A549 (cell line): Measurements from ENCODE around the gene RPL27. TPM values are rescaled to one million over a fixed set of nuclear protein-coding genes. Genes with fewer than 3 reads are reported as not detected.
"Not testable (repeated sequence)": the region's sequence is repeated elsewhere in the genome, so short reads cannot be mapped to it uniquely, and the experiment has no call there.

Source experiments
- ATAC-seq, 2 experiments: fragments of 200-7000 bp in 1 of 2; fragments of >200 bp in 1 of 2; cut with Nextera tagmentation in 1 of 2; cut with Tn5 transposase in 1 of 2; 3 replicates each; pipeline versions ENCODE4 v1.8.0 to v1.9.1; 2018 to 2020; ENCODE audit warnings: mild to moderate bottlenecking in 1 of 2, moderate library complexity in 1 of 2
- CTCF ChIA-PET: fragments of 300-600 bp; sonication (Branson Sonifier 250); formaldehyde crosslinking; extraction: SDS; loops from one replicate; lab custom pipeline; 2021; ENCODE audit warnings: antibody characterized with exemption, inconsistent platforms; lab: Yijun Ruan, JAX
- POLR2A ChIA-PET: fragments of 350-600 bp; formaldehyde crosslinking; extraction: SDS; loops from one replicate; lab custom pipeline; 2021; ENCODE audit warnings: antibody characterized with exemption, inconsistent platforms; lab: Yijun Ruan, JAX
- DNase-seq, 2 experiments: peaks; one replicate each; pipeline versions ENCODE4 v3.0.0 to v3.0.0-alpha.2; 2011 to 2016; ENCODE audit warnings: low read depth in 1 of 2, low spot score in 1 of 2
- FAIRE-seq: peaks from 2 replicates; lab custom pipeline; 2011; peaks lifted over from hg19 to GRCh38; lab: Jason Lieb, UNC
- H3K27ac ChIP-seq, 2 experiments: fragments of >200 bp; sonication (Bioruptor Twin); formaldehyde crosslinking; 3 replicates each; pipeline ENCODE4 v1.5.1; 2016 to 2017
- H3K4me1 ChIP-seq: fragments of >200 bp; sonication (Bioruptor Twin); formaldehyde crosslinking; 3 replicates; pipeline ENCODE4 v1.6.1; 2016
- H3K4me2 ChIP-seq: fragments of >200 bp; sonication (Bioruptor Twin); formaldehyde crosslinking; 3 replicates; pipeline ENCODE4 v1.6.1; 2016
- H3K4me3 ChIP-seq: fragments of >200 bp; sonication (Bioruptor Twin); formaldehyde crosslinking; 3 replicates; pipeline ENCODE4 v1.5.1; 2016
- H3K9me3 ChIP-seq: fragments of >200 bp; sonication (Bioruptor Twin); formaldehyde crosslinking; 3 replicates; pipeline ENCODE4 v1.6.1; 2016
- BHLHE40 ChIP-seq: IDR thresholded peaks from 2 replicates; pipeline ENCODE4 v1.6.1; 2012; ENCODE audit warnings: low read depth, low read length, inconsistent platforms
- CBX2 ChIP-seq: fragments of 200-600 bp; sonication (generic); IDR thresholded peaks from 2 replicates; pipeline ENCODE4 v1.6.1; 2016; ENCODE audit warnings: low read depth, mild to moderate bottlenecking, borderline replicate concordance
- CEBPB ChIP-seq, 2 experiments: fragments of >200 bp in 1 of 2; sonication (Bioruptor Twin) in 1 of 2; formaldehyde crosslinking in 1 of 2; IDR thresholded peaks; 2 replicates each; pipeline ENCODE4 v1.6.1; 2012 to 2016
- CHD2 ChIP-seq: fragments of 150-350 bp; IDR thresholded peaks from 2 replicates; pipeline ENCODE4 v1.6.1; 2014; ENCODE audit warnings: low read length; ENCODE audit not compliant: partially characterized antibody
- CHD4 ChIP-seq: fragments of 200-600 bp; sonication (generic); IDR thresholded peaks from 2 replicates; pipeline ENCODE4 v1.6.1; 2016; ENCODE audit warnings: antibody characterized with exemption, mild to moderate bottlenecking, borderline replicate concordance
- EHF ChIP-seq: fragments of 250-450 bp; sonication (Bioruptor Pico); IDR thresholded peaks from 2 replicates; pipeline ENCODE4 v1.5.0; 2020; ENCODE audit warnings: mild to moderate bottlenecking
- ESRRA ChIP-seq: fragments of 150-350 bp; IDR thresholded peaks from 2 replicates; pipeline ENCODE4 v1.6.1; 2014; ENCODE audit warnings: mild to moderate bottlenecking, low read length, borderline replicate concordance
- FOSB ChIP-seq: fragments of 250-450 bp; sonication (Bioruptor Pico); IDR thresholded peaks from 2 replicates; pipeline ENCODE4 v1.5.0; 2020; ENCODE audit warnings: mild to moderate bottlenecking, moderate library complexity
- FOSL2 ChIP-seq, 2 experiments: fragments of 450-650 bp in 1 of 2; fragments of >200 bp in 1 of 2; sonication (Bioruptor Twin) in 1 of 2; formaldehyde crosslinking; IDR thresholded peaks; 2 replicates each; pipeline versions ENCODE4 v1.5.0 to v1.6.1; 2016 to 2020; ENCODE audit warnings: mild to moderate bottlenecking in 1 of 2, moderate library complexity in 1 of 2
- HDAC2 ChIP-seq: fragments of 200-600 bp; sonication (generic); IDR thresholded peaks from 2 replicates; pipeline ENCODE4 v1.6.1; 2016
- HOXA7 ChIP-seq: fragments of 250-450 bp; sonication (Bioruptor Pico); IDR thresholded peaks from 2 replicates; pipeline ENCODE4 v1.5.0; 2020; ENCODE audit warnings: mild to moderate bottlenecking, moderate library complexity
- HOXB13 ChIP-seq: fragments of 250-450 bp; sonication (Bioruptor Pico); IDR thresholded peaks from 2 replicates; pipeline ENCODE4 v1.5.0; 2020; ENCODE audit warnings: low read depth, mild to moderate bottlenecking, moderate library complexity
- JUNB ChIP-seq: fragments of >200 bp; sonication (Bioruptor Twin); formaldehyde crosslinking; IDR thresholded peaks from 2 replicates; pipeline ENCODE4 v1.6.1; 2016
- MAFK ChIP-seq: fragments of 450-650 bp; IDR thresholded peaks from 2 replicates; pipeline ENCODE4 v1.6.1; 2014; ENCODE audit not compliant: partially characterized antibody
- MAZ ChIP-seq: fragments of 150-350 bp; IDR thresholded peaks from 2 replicates; pipeline ENCODE4 v1.6.1; 2014; ENCODE audit warnings: antibody characterized with exemption, low read depth, low read length, borderline replicate concordance
- NPAS2 ChIP-seq: fragments of 250-450 bp; sonication (Bioruptor Pico); IDR thresholded peaks from 2 replicates; pipeline ENCODE4 v1.8.0; 2022; ENCODE audit warnings: mild to moderate bottlenecking, moderate library complexity, borderline replicate concordance
- PHF8 ChIP-seq: fragments of 200-600 bp; sonication (generic); IDR thresholded peaks from 2 replicates; pipeline ENCODE4 v1.6.1; 2016; ENCODE audit warnings: low read depth, mild to moderate bottlenecking, antibody characterized with exemption, moderate library complexity, borderline replicate concordance
- RAD21 ChIP-seq, 2 experiments: fragments of >200 bp in 1 of 2; sonication (Bioruptor Twin) in 1 of 2; formaldehyde crosslinking in 1 of 2; IDR thresholded peaks in 1 of 2; conservative IDR thresholded peaks in 1 of 2; 2 replicates in 1 of 2; 3 replicates in 1 of 2; pipeline ENCODE4 v1.6.1; 2012 to 2018; ENCODE audit warnings: inconsistent platforms in 1 of 2
- SMC3 ChIP-seq: fragments of >200 bp; sonication (Bioruptor Twin); formaldehyde crosslinking; IDR thresholded peaks from 3 replicates; pipeline ENCODE4 v1.6.1; 2018; ENCODE audit warnings: inconsistent platforms
- TFCP2L1 ChIP-seq: fragments of 250-450 bp; sonication (Bioruptor Pico); IDR thresholded peaks from 2 replicates; pipeline ENCODE4 v1.5.0; 2021; ENCODE audit warnings: mild to moderate bottlenecking
- TP53 ChIP-seq: fragments of 250-450 bp; sonication (Bioruptor Pico); IDR thresholded peaks from 2 replicates; pipeline ENCODE4 v1.5.0; 2021; ENCODE audit warnings: mild to moderate bottlenecking, moderate library complexity
- ZC3H11A ChIP-seq: fragments of 450-650 bp; IDR thresholded peaks from 2 replicates; pipeline ENCODE4 v1.6.1; 2014; ENCODE audit warnings: antibody characterized with exemption, mild to moderate bottlenecking
- ZNF302 ChIP-seq: fragments of 250-450 bp; sonication (Bioruptor Pico); IDR thresholded peaks from 2 replicates; pipeline ENCODE4 v1.9.0; 2021; ENCODE audit warnings: inconsistent platforms, mild to moderate bottlenecking, moderate library complexity
- ZSCAN20 ChIP-seq: fragments of 250-450 bp; sonication (Bioruptor Pico); IDR thresholded peaks from 2 replicates; pipeline ENCODE4 v1.8.0; 2022; ENCODE audit warnings: mild to moderate bottlenecking, moderate library complexity
- WGBS: methylation state at CpG from one replicate; pipeline ENCODE4 v1.1.6; 2017; ENCODE audit errors: missing lambda C conversion rate; 5-methylcytosine and 5-hydroxymethylcytosine counted together
- polyA plus RNA-seq, 4 experiments: library from polyadenylated mRNA; depleted of rRNA in 3 of 4; stranded (reverse); fragments of >200 nt; fragmentation: RNase III in 1 of 4; extraction: RNeasy Plus Mini Kit Qiagen cat#74134 plus additional on column Dnase treatment in 1 of 4; gene quantifications; 2 replicates in 3 of 4; 3 replicates in 1 of 4; pipeline ENCODE4 v1.2.3, GENCODE V29; 2011 to 2017
- TF ChIP-seq, protein P1 (sequence below): fragments of >200 bp; sonication (Bioruptor Twin); formaldehyde crosslinking; IDR thresholded peaks from 2 replicates; pipeline ENCODE4 v1.6.1; 2016
- TF ChIP-seq, protein P2 (sequence below): fragments of >200 bp; sonication (Bioruptor Twin); formaldehyde crosslinking; IDR thresholded peaks from 3 replicates; pipeline ENCODE4 v1.6.1; 2016
- TF ChIP-seq, protein P3 (sequence below): IDR thresholded peaks from 2 replicates; pipeline ENCODE4 v1.6.1; 2012
- TF ChIP-seq, protein P4 (sequence below): fragments of 450-650 bp; IDR thresholded peaks from 2 replicates; pipeline ENCODE4 v1.6.1; 2014; ENCODE audit warnings: antibody characterized with exemption
- TF ChIP-seq, protein P5 (sequence below): IDR thresholded peaks from 2 replicates; pipeline ENCODE4 v1.6.1; 2012

The RPL27 gene
- polyA plus RNA-seq, 2 of the 4 experiments (the other 2 are of a cell fraction) = 2,894 to 5,746 TPM

DNA sequence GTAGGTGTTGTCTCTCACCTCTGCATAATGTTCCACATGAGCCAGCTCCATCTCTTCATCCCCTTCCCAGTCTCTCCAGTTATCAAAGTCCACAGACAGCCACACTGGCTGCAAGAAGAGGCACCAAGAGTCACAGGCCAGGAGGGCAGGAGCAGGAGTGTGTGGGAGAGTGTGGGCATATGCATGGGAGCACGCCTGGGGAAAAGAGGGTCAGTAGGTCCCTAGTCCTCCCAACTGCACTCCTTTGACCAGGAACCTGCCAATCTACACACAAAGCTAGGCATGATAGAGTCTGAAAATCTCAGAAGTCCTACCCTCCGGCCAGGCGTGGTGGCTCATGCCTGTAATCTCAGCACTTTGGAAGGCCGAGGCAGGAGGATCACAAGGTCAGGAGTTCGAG, 26.6 kb upstream of the RPL27 start:
- no peak overlapping the region for H3K4me3 ChIP-seq
- H3K9me3 ChIP-seq = no peaks in the 10 kb centered on the region
- no peak for FAIRE-seq
- no peaks in the 10 kb centered on the region; the same call in 2 of the 3 replicates for H3K4me1 ChIP-seq
- ATAC-seq = peak; percentile 21 to 52; a peak in 3 of 6 replicates
- ChIA-PET POLR2A (no interaction called here), CTCF (interaction anchor here (1.1 to 4.5 kb wide), 4 partner anchors 12 to 129 kb away, joined by 3 to 28 read pairs (median 4); partner anchors contain the start of gene RPL27)
- no peak overlapping the region for H3K27ac ChIP-seq
- no peak overlapping the region for H3K4me2 ChIP-seq
- 67% methylated on average over 5 of the region's 5 CpGs for WGBS
- no peak for DNase-seq
- TF ChIP-seq CBX2 (no peak), MAZ (no peak), EHF (no peak), FOSB (CRISPR knock-in tag) (no peak), BHLHE40 (no peak), SMC3 (no peak), HOXA7 (CRISPR knock-in tag) (no peak), MAFK (no peak), FOSL2 (IDR thresholded peaks at IDR 0.05) (no peak), FOSL2 (CRISPR knock-in tag; IDR thresholded peaks at IDR 0.05) (no peak), RAD21 (conservative IDR thresholded peaks at IDR 0.05 in 1 of 2, IDR thresholded peaks at IDR 0.05 in 1 of 2) (no peak), CHD4 (no peak), CEBPB (IDR thresholded peaks at IDR 0.05) (no peak), ESRRA (no peak), ZC3H11A (no peak), TFCP2L1 (CRISPR knock-in tag) (no peak)
- TF ChIP-seq, protein P1, sequence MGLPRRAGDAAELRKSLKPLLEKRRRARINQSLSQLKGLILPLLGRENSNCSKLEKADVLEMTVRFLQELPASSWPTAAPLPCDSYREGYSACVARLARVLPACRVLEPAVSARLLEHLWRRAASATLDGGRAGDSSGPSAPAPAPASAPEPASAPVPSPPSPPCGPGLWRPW = no peak
- TF ChIP-seq, protein P2, sequence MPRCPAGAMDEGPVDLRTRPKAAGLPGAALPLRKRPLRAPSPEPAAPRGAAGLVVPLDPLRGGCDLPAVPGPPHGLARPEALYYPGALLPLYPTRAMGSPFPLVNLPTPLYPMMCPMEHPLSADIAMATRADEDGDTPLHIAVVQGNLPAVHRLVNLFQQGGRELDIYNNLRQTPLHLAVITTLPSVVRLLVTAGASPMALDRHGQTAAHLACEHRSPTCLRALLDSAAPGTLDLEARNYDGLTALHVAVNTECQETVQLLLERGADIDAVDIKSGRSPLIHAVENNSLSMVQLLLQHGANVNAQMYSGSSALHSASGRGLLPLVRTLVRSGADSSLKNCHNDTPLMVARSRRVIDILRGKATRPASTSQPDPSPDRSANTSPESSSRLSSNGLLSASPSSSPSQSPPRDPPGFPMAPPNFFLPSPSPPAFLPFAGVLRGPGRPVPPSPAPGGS = no peak
- TF ChIP-seq, protein P3, sequence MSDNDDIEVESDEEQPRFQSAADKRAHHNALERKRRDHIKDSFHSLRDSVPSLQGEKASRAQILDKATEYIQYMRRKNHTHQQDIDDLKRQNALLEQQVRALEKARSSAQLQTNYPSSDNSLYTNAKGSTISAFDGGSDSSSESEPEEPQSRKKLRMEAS = no peak
- TF ChIP-seq, protein P4, sequence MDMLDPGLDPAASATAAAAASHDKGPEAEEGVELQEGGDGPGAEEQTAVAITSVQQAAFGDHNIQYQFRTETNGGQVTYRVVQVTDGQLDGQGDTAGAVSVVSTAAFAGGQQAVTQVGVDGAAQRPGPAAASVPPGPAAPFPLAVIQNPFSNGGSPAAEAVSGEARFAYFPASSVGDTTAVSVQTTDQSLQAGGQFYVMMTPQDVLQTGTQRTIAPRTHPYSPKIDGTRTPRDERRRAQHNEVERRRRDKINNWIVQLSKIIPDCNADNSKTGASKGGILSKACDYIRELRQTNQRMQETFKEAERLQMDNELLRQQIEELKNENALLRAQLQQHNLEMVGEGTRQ = no peak
- TF ChIP-seq, protein P5, sequence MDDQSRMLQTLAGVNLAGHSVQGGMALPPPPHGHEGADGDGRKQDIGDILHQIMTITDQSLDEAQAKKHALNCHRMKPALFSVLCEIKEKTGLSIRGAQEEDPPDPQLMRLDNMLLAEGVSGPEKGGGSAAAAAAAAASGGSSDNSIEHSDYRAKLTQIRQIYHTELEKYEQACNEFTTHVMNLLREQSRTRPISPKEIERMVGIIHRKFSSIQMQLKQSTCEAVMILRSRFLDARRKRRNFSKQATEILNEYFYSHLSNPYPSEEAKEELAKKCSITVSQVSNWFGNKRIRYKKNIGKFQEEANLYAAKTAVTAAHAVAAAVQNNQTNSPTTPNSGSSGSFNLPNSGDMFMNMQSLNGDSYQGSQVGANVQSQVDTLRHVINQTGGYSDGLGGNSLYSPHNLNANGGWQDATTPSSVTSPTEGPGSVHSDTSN = no peak

DNA sequence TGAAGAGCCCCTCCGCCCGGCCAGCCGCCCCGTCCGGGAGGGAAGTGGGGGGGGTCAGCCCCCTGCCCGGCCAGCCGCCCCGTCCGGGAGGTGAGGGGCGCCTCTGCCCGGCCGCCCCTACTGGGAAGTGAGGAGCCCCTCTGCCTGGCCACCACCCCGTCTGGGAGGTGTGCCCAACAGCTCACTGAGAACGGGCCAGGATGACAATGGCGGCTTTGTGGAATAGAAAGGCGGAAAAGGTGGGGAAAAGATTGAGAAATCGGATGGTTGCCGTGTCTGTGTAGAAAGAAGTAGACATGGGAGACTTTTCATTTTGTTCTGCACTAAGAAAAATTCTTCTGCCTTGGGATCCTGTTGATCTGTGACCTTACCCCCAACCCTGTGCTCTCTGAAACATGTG, 24.9 kb upstream of the RPL27 start:
- FAIRE-seq, H3K4me2 ChIP-seq, H3K27ac ChIP-seq, H3K4me3 ChIP-seq, H3K4me1 ChIP-seq, DNase-seq, ATAC-seq, CTCF ChIA-PET, H3K9me3 ChIP-seq: not testable (repeated sequence)
- POLR2A ChIA-PET = interaction anchor here (2.4 kb wide), 1 partner anchor 25 kb away, joined by 9 read pairs; the partner anchor contains the start of gene RPL27
- 68% methylated on average over 6 of the region's 18 CpGs for WGBS

DNA sequence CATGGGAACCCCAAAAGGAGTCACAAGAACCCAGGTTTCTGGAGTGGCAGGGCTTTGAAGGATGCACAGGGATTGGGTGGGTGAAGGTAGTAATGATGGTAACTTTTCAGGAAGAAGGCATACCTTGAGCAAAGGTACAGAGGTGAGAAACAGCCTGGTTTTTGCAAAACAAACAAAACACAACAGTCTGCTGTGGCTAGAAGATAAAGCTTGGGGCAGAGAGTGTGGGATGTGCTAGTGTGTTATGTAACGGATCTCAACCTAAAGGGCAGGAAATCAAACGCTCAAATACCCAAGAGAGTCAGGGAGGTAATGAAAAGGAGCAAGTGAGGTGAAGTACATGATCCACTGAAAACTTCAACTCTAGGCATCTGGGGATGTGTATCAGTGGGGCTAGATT, 23.0 kb upstream of the RPL27 start:
- Histone ChIP-seq H3K4me1 (peaks cover 7% of the 10 kb centered on the region; the same call in 2 of the 3 replicates), H3K9me3 (no peaks in the 10 kb centered on the region), H3K27ac (no peak overlapping the region), H3K4me3 (no peak overlapping the region)
- ChIA-PET CTCF (interaction anchor here (1.0 to 1.4 kb wide), 4 partner anchors 12 to 38 kb away, joined by 3 to 5 read pairs (median 3); partner anchors contain the start of genes AARSD1 and RPL27), POLR2A (interaction anchor here (2.4 kb wide), 1 partner anchor 23 kb away, joined by 9 read pairs; the partner anchor contains the start of gene RPL27)
- TF ChIP-seq HOXA7 (CRISPR knock-in tag) (no peak), HDAC2 (no peak), JUNB (no peak), NPAS2 (CRISPR knock-in tag) (no peak), PHF8 (no peak), CBX2 (no peak), FOSL2 (IDR thresholded peaks at IDR 0.05) (no peak), FOSL2 (CRISPR knock-in tag; IDR thresholded peaks at IDR 0.05) (no peak), ESRRA (no peak), ZSCAN20 (no peak), CEBPB (IDR thresholded peaks at IDR 0.05) (no peak), HOXB13 (CRISPR knock-in tag) (no peak), TP53 (no peak), ZNF302 (CRISPR knock-in tag) (no peak), CHD2 (no peak)
- TF ChIP-seq, all 56 proteins: peak for 0
- WGBS = 53% methylated on average over 2 of the region's 2 CpGs
- DNase-seq = no peak
- FAIRE-seq = no peak
- no peak for ATAC-seq
- H3K4me2 ChIP-seq = no peak overlapping the region

DNA sequence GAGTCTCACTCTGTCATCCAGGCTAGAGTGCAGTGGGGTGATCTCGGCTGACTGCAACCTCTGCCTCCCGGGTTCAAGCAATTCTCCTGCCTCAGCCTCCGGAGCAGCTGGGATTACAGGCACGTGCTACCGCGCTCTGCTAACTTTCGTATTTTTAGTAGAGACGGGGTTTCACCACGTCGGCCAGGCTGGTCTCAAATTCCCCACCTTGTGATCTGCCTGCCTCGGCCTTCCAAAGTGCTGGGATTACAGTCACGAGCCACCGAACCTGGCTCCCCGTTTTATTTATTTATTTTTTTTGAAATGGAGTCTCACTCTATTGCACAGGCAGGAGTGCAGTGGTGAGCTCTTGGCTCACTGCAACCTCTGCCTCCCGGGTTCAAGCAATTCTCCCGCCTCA, 22.5 kb upstream of the RPL27 start:
- ChIA-PET POLR2A (interaction anchor here (2.4 kb wide), 1 partner anchor 22 kb away, joined by 9 read pairs; the partner anchor contains the start of gene RPL27), CTCF (interaction anchor here (0.8 to 1.4 kb wide), 3 partner anchors 22 to 155 kb away, joined by 3 to 5 read pairs (median 4); partner anchors contain the start of gene RPL27)
- DNase-seq, ATAC-seq, FAIRE-seq, H3K9me3 ChIP-seq, H3K4me3 ChIP-seq, H3K4me2 ChIP-seq, H3K27ac ChIP-seq, H3K4me1 ChIP-seq: not testable (repeated sequence)
- WGBS = 89% methylated on average over 16 of the region's 16 CpGs
